ENCODE measurements around the gene FAM181A.
A peak's percentile ranks its signal among the peaks of the same experiment; 100 is the strongest.

FAM181A gene

DNA sequence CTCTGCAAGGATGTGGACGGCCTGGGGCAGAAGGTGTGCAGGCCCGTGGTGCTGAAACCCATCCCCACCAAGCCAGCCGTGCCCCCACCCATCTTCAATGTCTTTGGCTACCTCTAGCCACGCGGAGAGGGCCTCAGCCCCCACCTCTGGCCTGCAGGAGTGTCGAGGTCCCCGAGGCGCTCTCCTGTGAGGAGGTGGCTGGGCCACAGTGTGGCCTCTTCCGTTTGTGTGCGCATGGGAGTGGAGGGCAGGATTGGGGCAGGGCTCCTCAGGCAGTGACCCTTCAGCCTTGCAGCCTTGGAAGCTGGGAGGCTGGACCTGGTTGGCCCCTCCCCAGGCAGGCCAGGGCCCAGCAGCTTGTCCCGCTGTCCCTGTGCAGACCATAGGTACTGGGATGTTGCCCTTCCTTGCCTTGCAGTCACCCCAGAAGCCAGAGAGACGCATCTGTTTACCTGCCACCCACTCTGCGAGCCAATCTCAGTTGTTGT lies 1.9 kb downstream of the FAM181A start:
- DNase-seq (ENCODE audit: low spot score), result no peak

- DNase-seq (ENCODE audit: low spot score), result no peak
Measured at GRCh38 chr14:93929657-93930056, 2.5 kb downstream of the FAM181A start.

DNA sequence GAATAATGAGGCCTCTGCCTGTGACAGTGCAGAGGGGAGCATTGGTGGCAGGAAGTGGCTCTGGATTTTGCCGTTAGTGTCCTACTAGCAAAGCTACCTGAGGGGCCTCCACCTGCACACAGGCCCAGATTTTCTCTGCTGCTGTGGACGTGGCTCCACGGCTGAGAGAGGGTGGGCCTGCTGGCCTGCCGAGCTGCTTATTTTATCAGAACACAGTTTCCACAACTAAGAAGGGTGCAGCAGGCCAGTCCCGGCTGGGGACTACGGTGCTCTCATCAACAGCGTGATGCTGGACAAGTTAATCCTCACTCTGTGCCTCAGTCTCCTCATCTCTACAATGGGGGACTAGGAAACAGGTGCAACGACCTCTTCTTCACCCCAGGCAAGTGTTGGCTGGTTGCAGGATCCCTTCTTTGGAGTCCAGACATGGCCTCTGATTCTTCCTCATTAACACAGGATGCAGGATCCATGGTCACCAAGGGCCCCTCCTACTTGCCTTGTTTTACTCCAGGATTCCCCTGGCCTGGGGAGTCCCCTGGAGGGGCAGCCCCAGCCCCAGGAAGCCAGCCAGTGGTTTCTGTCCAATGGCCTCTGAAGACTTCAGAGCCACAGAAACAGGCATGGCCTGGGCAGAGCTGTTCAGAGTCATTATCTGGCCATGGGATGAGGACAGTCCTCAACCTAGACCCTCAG lies 3.3 kb downstream of the FAM181A start:
- DNase-seq (ENCODE audit: low spot score), result no peak

DNA sequence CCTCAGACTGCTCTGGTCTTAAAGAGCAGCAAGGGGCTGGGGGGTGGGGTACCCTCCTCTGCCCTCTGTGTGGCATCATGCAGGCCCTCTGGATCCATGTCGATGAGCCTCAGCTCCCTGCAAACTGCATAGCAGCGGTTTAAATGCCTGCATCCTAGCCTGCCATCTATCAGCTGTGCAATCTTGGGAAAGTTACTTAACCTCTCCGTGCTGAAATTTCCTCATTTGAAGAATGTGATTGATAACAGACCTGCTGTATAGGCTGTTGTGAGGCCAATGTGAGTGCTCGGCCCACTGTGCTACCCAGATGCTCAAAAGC lies 3.8 kb downstream of the FAM181A start:
- DNase-seq (ENCODE audit: low spot score), result no peak

GRCh38 chr14:93932642-93933041 lies 5.5 kb downstream of the FAM181A start:
- no peak for DNase-seq (ENCODE audit: low spot score)

GRCh38 chr14:93935213-93935612 lies 8.1 kb downstream of the FAM181A start:
- no peak for DNase-seq (ENCODE audit: low spot score)

- DNase-seq (ENCODE audit: low spot score), result no peak
Measured at GRCh38 chr14:93936245-93936644, 9.1 kb downstream of the FAM181A start.

GRCh38 chr14:93936926-93937325 lies 9.8 kb downstream of the FAM181A start:
- DNase-seq (ENCODE audit: low spot score), result no peak

DNA sequence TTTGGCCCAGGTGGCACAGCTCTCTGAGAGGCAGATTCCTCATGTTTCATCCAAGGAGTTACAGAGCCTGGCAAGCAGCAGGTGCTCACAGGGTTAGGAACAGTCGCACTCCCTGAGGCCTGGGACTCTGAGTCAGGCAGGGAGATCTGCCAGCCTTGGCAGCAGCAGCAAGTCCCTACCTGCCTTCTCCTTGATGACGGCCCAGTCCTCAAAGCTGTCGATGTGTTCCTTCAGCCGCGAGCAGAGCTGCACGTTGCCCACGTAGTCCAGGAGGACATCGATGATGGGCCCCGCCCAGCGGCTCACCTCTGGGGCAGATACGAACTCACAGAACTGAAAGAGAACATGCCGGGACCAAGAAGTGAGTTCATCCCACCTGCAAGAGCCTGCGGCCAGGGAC lies 10.4 kb downstream of the FAM181A start:
- no peak for DNase-seq (ENCODE audit: low spot score)

DNA sequence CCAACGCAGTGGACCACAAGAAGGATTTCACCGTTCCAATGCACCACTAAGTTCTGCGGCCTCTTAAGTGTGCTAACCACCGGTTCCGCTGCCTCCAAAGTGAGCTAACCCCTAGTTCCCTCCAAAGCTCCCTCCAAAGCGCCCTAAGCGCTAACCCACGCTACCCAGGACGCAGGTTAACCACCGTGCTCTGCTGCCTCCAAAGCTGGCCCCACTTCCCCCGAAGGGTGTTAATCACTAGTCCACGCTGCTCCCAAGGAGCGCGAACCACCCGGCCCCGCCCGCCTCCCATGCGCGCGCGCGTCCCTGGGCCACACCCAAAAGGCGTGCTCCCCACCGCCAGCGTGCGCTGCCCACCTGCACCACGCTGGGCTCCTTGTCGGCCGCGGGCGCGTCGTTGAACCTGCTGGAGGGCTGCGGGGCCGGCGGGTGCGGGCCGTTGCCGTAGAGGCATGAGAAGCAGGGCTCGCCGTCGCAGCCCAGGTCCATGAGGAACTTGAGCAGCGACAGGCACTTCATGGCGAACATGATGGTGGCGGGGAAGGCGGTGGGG lies 11.7 kb downstream of the FAM181A start:
- DNase-seq (ENCODE audit: low spot score), result no peak

GRCh38 chr14:93939304-93940229 lies 12.4 kb downstream of the FAM181A start:
- DNase-seq (ENCODE audit: low spot score), result peak; percentile 85

DNA sequence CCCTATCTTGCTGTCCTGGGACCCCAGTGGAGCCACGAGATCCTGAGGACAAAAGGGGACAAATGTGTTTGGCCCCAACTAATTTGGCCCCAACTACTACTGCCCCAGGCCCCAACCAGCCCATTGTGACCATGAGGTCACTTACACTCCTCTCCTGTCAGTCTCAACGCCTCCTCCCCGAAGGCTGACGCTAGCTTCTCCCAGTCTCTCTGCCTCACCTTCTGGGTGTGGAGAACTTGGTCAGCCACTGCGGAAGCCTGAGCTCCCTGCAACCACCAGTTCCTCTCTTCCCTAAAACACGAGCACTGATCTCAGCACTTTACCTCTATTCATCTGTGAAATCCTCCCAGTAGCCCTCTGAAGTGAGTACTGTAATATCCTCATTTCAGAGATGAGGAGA lies 13.3 kb downstream of the FAM181A start:
- DNase-seq (ENCODE audit: low spot score), result no peak

- DNase-seq (ENCODE audit: low spot score), result no peak
Measured at GRCh38 chr14:93941293-93941910, 14.3 kb downstream of the FAM181A start.

DNA sequence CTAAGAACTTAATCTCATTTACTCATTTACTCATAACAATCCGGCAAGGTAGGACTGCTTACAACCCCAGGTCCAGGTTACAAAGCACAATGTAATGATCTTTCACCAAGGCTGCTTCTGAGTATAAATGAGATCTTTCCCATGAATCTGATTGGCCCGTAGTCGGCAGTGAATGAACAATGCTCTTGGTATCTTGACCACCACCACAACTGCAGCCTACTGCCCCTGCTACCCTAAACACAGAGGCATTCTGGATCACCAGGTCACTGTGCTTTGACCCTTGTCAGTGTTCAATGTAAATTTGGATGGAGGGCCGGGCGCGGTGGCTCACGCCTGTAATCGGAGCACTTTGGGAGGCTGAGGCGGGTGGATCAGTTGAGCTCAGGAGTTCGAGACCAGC lies 15.9 kb downstream of the FAM181A start:
- no peak for DNase-seq (ENCODE audit: low spot score)

DNA sequence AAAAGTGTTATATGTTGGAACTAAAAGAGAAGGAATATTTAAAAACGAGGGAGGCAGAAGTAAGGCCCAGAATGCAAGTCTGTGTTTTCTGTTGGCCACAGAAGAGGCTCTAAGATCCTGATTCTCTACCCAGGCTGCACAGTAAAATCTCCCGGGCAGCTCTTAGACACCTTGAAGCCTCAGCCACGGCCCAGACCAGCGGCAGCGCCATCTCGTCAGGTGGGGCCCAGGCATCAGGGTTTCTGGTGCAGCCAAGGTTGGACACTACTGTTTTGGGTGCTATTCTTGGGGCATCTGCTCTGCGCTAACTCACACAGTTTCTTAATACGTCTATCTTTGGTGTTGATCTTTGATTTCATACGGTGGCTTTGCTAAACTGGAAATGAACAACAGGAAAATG lies 16.8 kb downstream of the FAM181A start:
- no peak for DNase-seq (ENCODE audit: low spot score)

GRCh38 chr14:93944348-93945069 lies 17.4 kb downstream of the FAM181A start:
- DNase-seq (ENCODE audit: low spot score), result no peak

DNA sequence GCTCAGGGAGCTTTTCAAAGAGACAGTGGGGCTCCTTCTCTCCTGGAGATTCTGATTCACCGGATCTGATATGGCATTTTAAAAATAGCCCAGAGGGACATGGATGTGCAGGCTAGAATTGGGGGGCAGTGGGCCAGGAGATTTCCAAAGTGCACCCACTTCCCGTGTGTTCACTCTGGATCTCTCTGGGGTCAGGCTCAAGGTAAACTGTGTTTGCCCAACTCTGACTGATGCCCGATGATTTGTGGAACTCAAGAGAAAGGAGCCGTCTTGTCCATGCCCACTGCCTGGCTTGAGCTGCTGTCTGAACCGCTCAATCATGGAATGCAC lies 17.9 kb downstream of the FAM181A start:
- DNase-seq (ENCODE audit: low spot score), result no peak

GRCh38 chr14:93946104-93946503 lies 19.0 kb downstream of the FAM181A start:
- DNase-seq (ENCODE audit: low spot score), result no peak

GRCh38 chr14:93946541-93947090 lies 19.5 kb downstream of the FAM181A start:
- no peak for DNase-seq (ENCODE audit: low spot score)

DNA sequence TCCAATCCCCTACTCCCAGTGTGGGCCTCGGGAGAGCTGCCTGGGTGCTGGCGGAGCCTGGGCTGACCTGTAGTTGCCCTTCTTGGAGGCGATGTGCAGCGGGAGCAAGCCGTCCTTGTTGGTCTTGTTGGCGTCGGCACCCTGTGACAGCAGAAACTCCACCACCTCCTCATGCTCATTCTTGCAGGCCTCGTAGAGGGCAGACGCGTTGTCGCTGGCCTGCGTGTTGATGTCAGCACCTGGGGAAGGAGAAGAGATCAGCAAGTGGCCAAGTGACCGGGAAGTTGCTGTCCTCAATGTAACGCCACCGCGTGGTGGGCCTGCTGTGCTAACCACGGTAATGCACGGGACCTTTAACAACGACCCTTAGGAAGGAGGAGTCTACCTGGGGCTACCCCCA lies 20.1 kb downstream of the FAM181A start:
- no peak for DNase-seq (ENCODE audit: low spot score)

DNA sequence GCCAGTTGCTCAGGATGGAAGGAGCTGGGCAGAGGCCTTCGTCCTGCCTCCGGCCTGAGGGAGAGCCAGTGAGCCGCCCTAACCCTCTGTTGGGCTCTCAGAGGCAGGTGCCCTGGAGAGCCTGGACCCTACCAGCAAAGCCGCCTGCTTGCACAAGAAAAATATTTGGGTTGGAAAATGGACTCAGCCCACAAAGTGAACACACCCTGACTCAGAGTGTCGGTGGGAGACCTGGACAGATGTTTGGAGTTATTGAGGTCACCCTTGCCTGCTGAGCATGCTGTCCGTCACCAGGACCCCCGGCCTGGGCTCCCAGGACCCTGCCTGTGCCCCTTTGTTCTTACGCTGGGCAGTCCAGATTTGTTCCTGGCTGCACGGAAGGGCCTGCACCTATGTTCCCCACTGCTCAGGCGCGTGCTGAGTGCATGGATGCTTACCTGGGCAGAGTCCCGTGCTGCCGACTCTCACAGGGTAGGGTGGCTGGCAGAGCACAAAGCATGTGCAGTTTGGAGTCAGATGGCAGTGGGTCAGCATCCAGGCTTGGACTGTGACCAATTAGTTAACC lies 22.4 kb downstream of the FAM181A start:
- DNase-seq (ENCODE audit: low spot score), result no peak
